AG08396 (cell line): ENCODE measurements around the gene FBXO24.

Experiments used
- DNase-seq: peaks from one replicate; pipeline ENCODE4 v3.0.0; 2012; ENCODE audit warnings: low spot score, mixed read lengths

FBXO24 gene

GRCh38 chr7:100591596-100591995, 5.5 kb downstream of the FBXO24 start:
- DNase-seq: no peak

- no peak for DNase-seq
These were observed 9.1 kb downstream of the FBXO24 start for GRCh38 chr7:100595188-100595587.

- DNase-seq: no peak
These were observed 12.3 kb downstream of the FBXO24 start for GRCh38 chr7:100598425-100598824.

- DNase-seq: no peak
These were observed 14.0 kb downstream of the FBXO24 start for GRCh38 chr7:100599911-100600729.

- DNase-seq: no peak
These were observed 14.6 kb downstream of the FBXO24 start for GRCh38 chr7:100600730-100601038.

- DNase-seq: peak; percentile 92
These were observed 17.0 kb downstream of the FBXO24 start for GRCh38 chr7:100602889-100603725.

GRCh38 chr7:100603726-100604027, 17.5 kb downstream of the FBXO24 start:
- peak; percentile 50 for DNase-seq

- DNase-seq: peak; percentile 85
These were observed 18.2 kb downstream of the FBXO24 start for GRCh38 chr7:100604028-100604975.

- no peak for DNase-seq
These were observed 19.1 kb downstream of the FBXO24 start for GRCh38 chr7:100604976-100605911.

- DNase-seq: no peak
These were observed 20.2 kb downstream of the FBXO24 start for GRCh38 chr7:100606313-100606712.

GRCh38 chr7:100607111-100607510, 21.0 kb downstream of the FBXO24 start:
- no peak for DNase-seq

GRCh38 chr7:100609958-100610357, 23.8 kb downstream of the FBXO24 start:
- no peak for DNase-seq

GRCh38 chr7:100611983-100612729, 26.0 kb downstream of the FBXO24 start, which contains the start of gene MOSPD3:
TSS of gene MOSPD3 (plus strand) at chr7:100612540. CDS start at chr7:100612792, 252 bp downstream.
- peak; percentile 99 for DNase-seq

- DNase-seq: no peak
These were observed 26.7 kb downstream of the FBXO24 start for GRCh38 chr7:100612730-100613390.

- DNase-seq: no peak
These were observed 27.5 kb downstream of the FBXO24 start for GRCh38 chr7:100613412-100614175.

- DNase-seq: no peak
These were observed 28.3 kb downstream of the FBXO24 start for GRCh38 chr7:100614308-100614861.

GRCh38 chr7:100620239-100620638, 34.1 kb downstream of the FBXO24 start:
- no peak for DNase-seq

GRCh38 chr7:100620804-100621203, 34.7 kb downstream of the FBXO24 start:
- no peak for DNase-seq

- DNase-seq: no peak
These were observed 35.4 kb downstream of the FBXO24 start for GRCh38 chr7:100621554-100621953.
